Right lobe of liver (tissue), 6 donors: ENCODE data around the gene SEC14L1. TPM values are rescaled to one million over a fixed set of nuclear protein-coding genes. Genes with fewer than 3 reads are reported as not detected.

Source experiments
- ATAC-seq, 4 donors: fragments of 200-7000 bp; cut with Tn5 transposase; one replicate each; pipeline ENCODE4 v1.9.1; 2020; ENCODE audit warnings: mild to moderate bottlenecking in 4 of 4, moderate library complexity in 4 of 4
- DNase-seq, 3 donors: peaks; one replicate each; pipeline ENCODE4 v3.0.0-alpha.2; 2020
- H3K27ac ChIP-seq, 3 donors: fragments of 200-600 bp; one replicate each; pipeline ENCODE4 v1.8.0; 2022
- H3K27me3 ChIP-seq, 2 donors: fragments of 200-600 bp; one replicate each; pipeline ENCODE4 v1.8.0; 2022
- H3K36me3 ChIP-seq, 4 donors: fragments of 200-600 bp; sonication (generic) in 1 of 4; one replicate each; pipeline versions ENCODE4 v1.5.1 to v1.8.0; 2017 to 2022; ENCODE audit warnings: control low read depth in 1 of 4
- H3K4me1 ChIP-seq, 4 donors: fragments of 200-600 bp; sonication (generic) in 1 of 4; one replicate each; pipeline versions ENCODE4 v1.5.1 to v1.8.0; 2017 to 2022; ENCODE audit warnings: control low read depth in 1 of 4
- H3K4me3 ChIP-seq, 3 donors: fragments of 200-600 bp; one replicate each; pipeline ENCODE4 v1.8.0; 2022
- H3K9me3 ChIP-seq, 4 donors: fragments of 200-600 bp; sonication (generic) in 1 of 4; one replicate each; pipeline versions ENCODE4 v1.5.1 to v1.8.0; 2017 to 2022; ENCODE audit warnings: control low read depth in 1 of 4
- POLR2A ChIP-seq: fragments of 450-650 bp; IDR thresholded peaks from one replicate; pipeline ENCODE4 v1.6.1; 2017; ENCODE audit warnings: antibody characterized with exemption, mild to moderate bottlenecking
- WGBS: methylation state at CpG from one replicate; pipeline ENCODE4 v1.1.6; 2018; ENCODE audit warnings: low coverage, low lambda C conversion rate; ENCODE audit not compliant: insufficient coverage; ENCODE audit errors: missing lambda C conversion rate; 5-methylcytosine and 5-hydroxymethylcytosine counted together
- intact Hi-C, 2 donors: fragments of 100-400 bp; cut with DNase I; formaldehyde crosslinking; loops; one replicate each; pipeline versions ENCODE4 v1.11.2 to v1.14.1; 2022
- total RNA-seq, 6 experiments: library from RNA; depleted of rRNA in 2 of 6; stranded (reverse); fragments of >200 nt in 2 of 6; fragmentation: NEBNext Ultra II Directional in 3 of 6; extraction: Animal tissue kit (Norgen Biotek cat#: 25700) in 3 of 6; gene quantifications; one replicate each; pipeline versions ENCODE4 v1.1.0 to v1.2.4, GENCODE V29; 2016 to 2023
- TF ChIP-seq, protein P1 (sequence below), 4 donors: fragments of 200-600 bp in 3 of 4; fragments of 450-650 bp in 1 of 4; IDR thresholded peaks; one replicate each; pipeline versions ENCODE4 v1.5.1 to v1.8.0; 2016 to 2022; ENCODE audit warnings: antibody characterized with exemption in 4 of 4, mild to moderate bottlenecking in 2 of 4
- donor health status: DM: no; HTN: yes; CAD: no.
- donor health status: DM: no; HTN: no; CAD: no.
- donor health status: DM: no; HTN: no; CAD: no.
- donor health status: DM: no; HTN: yes; CAD: no.
- donor health status: DM: no; HTN: yes; CAD: no.

The SEC14L1 gene
- total RNA-seq, 6 experiments from 2014 or later, result 21.5 to 44.4 (median 24.9) TPM

DNA sequence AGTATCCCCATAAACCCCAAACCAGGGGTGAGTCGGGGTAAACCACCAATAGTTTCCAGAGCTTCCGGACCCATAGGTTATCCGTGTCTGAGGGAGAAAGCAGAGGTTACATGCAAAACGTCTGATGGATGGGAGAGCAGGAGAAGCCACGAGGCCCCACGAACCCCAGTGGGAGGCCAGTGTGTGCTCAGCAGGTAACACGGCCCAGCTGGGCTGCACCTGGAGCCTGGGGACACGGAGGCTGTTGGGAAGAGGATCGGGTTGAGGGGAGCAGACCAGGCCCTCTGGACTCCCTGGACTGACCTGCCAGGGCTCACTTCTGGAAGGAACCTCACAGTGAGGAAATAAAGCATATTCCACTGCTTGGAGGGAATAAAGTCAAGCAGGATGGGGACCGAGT lies 78.1 kb downstream of the SEC14L1 start:
- H3K4me1 ChIP-seq, result no peaks in the 10 kb centered on the region
- H3K4me3 ChIP-seq, result no peak overlapping the region
- 78% methylated on average over 5 of the region's 10 CpGs for WGBS
- DNase-seq, result peak in 1 of 3 donors; percentile 40
- H3K27ac ChIP-seq, result no peak overlapping the region
- no peaks in the 10 kb centered on the region for H3K27me3 ChIP-seq
- intact Hi-C loops, result loop anchor here in 1 of 2 donors (10.0 kb wide), 1 partner anchor 124 kb away; no protein-coding TSS in a partner anchor
- no peak for TF ChIP-seq POLR2A
- TF ChIP-seq, protein P1, sequence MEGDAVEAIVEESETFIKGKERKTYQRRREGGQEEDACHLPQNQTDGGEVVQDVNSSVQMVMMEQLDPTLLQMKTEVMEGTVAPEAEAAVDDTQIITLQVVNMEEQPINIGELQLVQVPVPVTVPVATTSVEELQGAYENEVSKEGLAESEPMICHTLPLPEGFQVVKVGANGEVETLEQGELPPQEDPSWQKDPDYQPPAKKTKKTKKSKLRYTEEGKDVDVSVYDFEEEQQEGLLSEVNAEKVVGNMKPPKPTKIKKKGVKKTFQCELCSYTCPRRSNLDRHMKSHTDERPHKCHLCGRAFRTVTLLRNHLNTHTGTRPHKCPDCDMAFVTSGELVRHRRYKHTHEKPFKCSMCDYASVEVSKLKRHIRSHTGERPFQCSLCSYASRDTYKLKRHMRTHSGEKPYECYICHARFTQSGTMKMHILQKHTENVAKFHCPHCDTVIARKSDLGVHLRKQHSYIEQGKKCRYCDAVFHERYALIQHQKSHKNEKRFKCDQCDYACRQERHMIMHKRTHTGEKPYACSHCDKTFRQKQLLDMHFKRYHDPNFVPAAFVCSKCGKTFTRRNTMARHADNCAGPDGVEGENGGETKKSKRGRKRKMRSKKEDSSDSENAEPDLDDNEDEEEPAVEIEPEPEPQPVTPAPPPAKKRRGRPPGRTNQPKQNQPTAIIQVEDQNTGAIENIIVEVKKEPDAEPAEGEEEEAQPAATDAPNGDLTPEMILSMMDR (IDR thresholded peaks at IDR 0.05), result no peak
- no peaks in the 10 kb centered on the region for H3K9me3 ChIP-seq
- ATAC-seq, result peak in 2 of 4 donors; percentile 8 to 12
- peaks cover 0 to 10% (median 3%) of the 10 kb centered on the region in 4 donors for H3K36me3 ChIP-seq

GRCh38 chr17:77222356-77222755 lies 81.6 kb downstream of the SEC14L1 start:
- H3K36me3 ChIP-seq, result peaks cover 0 to under 1% (median 0%) of the 10 kb centered on the region in 4 donors
- H3K27me3 ChIP-seq, result no peaks in the 10 kb centered on the region
- DNase-seq (no peak), ATAC-seq (no peak)
- intact Hi-C loops, result no loop called here
- H3K9me3 ChIP-seq, result no peaks in the 10 kb centered on the region
- no peak overlapping the region for H3K27ac ChIP-seq
- H3K4me1 ChIP-seq, result no peaks in the 10 kb centered on the region
- TF ChIP-seq POLR2A, result no peak
- TF ChIP-seq, protein P1 (IDR thresholded peaks at IDR 0.05), result no peak
- no peak overlapping the region for H3K4me3 ChIP-seq
- WGBS, result 88% methylated on average over 6 of the region's 7 CpGs

DNA sequence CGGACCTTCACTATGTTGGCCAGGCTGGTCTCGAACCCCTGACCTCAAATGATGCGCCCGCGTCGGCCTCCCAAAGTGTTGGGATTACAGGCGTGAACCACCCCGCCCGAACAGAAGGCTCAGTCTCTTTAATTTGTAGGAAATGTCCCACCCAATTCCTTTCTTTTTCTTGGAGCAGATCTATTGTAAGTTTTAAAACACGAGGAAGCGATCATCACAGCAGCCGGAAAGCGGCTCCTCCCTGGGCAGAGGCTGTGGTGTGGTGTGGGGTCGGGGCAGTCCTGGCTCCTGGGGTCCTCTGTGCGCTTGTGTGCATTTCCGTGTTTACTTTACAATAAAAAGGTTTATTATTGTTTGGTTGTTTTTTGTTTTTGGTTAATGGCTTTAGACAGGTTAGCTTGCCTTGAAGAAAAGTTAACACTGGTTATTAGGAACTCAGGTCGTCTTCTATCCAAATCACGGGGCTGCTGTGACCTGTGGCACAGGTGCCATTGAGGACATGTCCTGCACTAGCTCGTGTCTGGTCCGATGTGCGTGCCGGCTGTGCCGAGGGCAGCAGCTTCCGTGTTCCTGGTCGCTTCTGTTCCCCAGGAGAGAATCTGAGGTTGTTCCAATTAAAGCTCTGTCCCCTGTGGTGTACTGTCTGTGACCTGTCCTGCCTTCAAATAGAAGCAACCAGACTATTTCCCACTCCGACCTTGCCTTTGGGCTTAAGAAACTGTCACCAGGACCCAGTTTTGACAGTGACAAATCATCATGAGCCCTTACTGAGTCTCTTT lies 83.1 kb downstream of the SEC14L1 start:
- Histone ChIP-seq H3K9me3 (no peaks in the 10 kb centered on the region), H3K27ac (no peak overlapping the region), H3K27me3 (no peaks in the 10 kb centered on the region), H3K36me3 (no peaks in the 10 kb centered on the region), H3K4me1 (no peaks in the 10 kb centered on the region), H3K4me3 (no peak overlapping the region)
- ATAC-seq (no peak), DNase-seq (no peak)
- WGBS, result 76% methylated on average over 15 of the region's 26 CpGs
- TF ChIP-seq, protein P1 (IDR thresholded peaks at IDR 0.05), result no peak
- TF ChIP-seq POLR2A, result no peak
- intact Hi-C loops, result no loop called here

DNA sequence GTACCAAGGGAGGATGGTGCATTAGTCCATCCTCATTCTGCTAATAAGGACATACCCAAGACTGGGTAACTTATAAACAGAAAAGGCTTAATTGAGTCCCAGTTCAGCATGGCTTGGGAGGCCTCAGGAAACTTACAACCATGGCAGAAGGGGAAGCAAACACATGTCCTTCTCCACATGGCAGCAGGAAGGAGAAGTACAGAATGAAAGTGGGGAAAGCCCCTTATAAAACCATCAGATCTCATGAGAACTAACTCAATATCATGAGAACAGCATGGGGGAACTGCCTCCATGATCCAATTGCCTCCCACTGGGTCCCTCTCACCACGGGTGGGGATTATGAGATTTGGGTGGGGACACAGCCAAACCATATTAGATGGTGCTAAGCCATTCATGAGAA lies 84.5 kb downstream of the SEC14L1 start:
- TF ChIP-seq, protein P1 (IDR thresholded peaks at IDR 0.05), result no peak
- WGBS, result 60% methylated on average over 1 of the region's 1 CpG
- no peak overlapping the region for H3K27ac ChIP-seq
- no peaks in the 10 kb centered on the region for H3K4me1 ChIP-seq
- no peak overlapping the region for H3K4me3 ChIP-seq
- ATAC-seq, result no peak
- intact Hi-C loops, result no loop called here
- H3K36me3 ChIP-seq, result no peaks in the 10 kb centered on the region
- DNase-seq, result no peak
- H3K27me3 ChIP-seq, result no peaks in the 10 kb centered on the region
- no peaks in the 10 kb centered on the region for H3K9me3 ChIP-seq
